Measurements from ENCODE around the gene MAP4K4. TPM values are rescaled to one million over a fixed set of nuclear protein-coding genes. Genes with fewer than 3 reads are reported as not detected.

The MAP4K4 gene
- polyA plus RNA-seq, 3 donors = 75.5 to 81.3 (median 78.3) TPM

GRCh38 chr2:101858246-101858645, 160.7 kb downstream of the MAP4K4 start:
- no peak for DNase-seq (ENCODE audit: low read depth in 3 of 3, low spot score in 2 of 3)

- DNase-seq (ENCODE audit: low read depth in 3 of 3, low spot score in 2 of 3) = no peak
Measured at GRCh38 chr2:101858910-101859309, 161.4 kb downstream of the MAP4K4 start.

- DNase-seq (ENCODE audit: low read depth in 3 of 3, low spot score in 2 of 3) = no peak
Measured at GRCh38 chr2:101859604-101860003, 162.1 kb downstream of the MAP4K4 start.

GRCh38 chr2:101860157-101860556, 162.7 kb downstream of the MAP4K4 start:
- DNase-seq (ENCODE audit: low read depth in 3 of 3, low spot score in 2 of 3) = no peak

GRCh38 chr2:101860782-101861181, 163.3 kb downstream of the MAP4K4 start:
- DNase-seq (ENCODE audit: low read depth in 3 of 3, low spot score in 2 of 3) = no peak

- no peak for DNase-seq (ENCODE audit: low read depth in 3 of 3, low spot score in 2 of 3)
Measured at GRCh38 chr2:101861382-101861781, 163.9 kb downstream of the MAP4K4 start.

GRCh38 chr2:101863534-101863933, 166.0 kb downstream of the MAP4K4 start:
- no peak for DNase-seq (ENCODE audit: low read depth in 3 of 3, low spot score in 2 of 3)

- DNase-seq (ENCODE audit: low read depth in 3 of 3, low spot score in 2 of 3) = no peak
Measured at GRCh38 chr2:101864426-101864825, 166.9 kb downstream of the MAP4K4 start.

GRCh38 chr2:101868525-101868924, 171.0 kb downstream of the MAP4K4 start:
- DNase-seq (ENCODE audit: low read depth in 3 of 3, low spot score in 2 of 3) = no peak

GRCh38 chr2:101869527-101869926, 172.0 kb downstream of the MAP4K4 start:
- DNase-seq (ENCODE audit: low read depth in 3 of 3, low spot score in 2 of 3) = no peak

GRCh38 chr2:101870444-101870843, 172.9 kb downstream of the MAP4K4 start:
- DNase-seq (ENCODE audit: low read depth in 3 of 3, low spot score in 2 of 3) = no peak

- DNase-seq (ENCODE audit: low read depth in 3 of 3, low spot score in 2 of 3) = no peak
Measured at GRCh38 chr2:101871480-101871879, 174.0 kb downstream of the MAP4K4 start.

- DNase-seq (ENCODE audit: low read depth in 3 of 3, low spot score in 2 of 3) = no peak
Measured at GRCh38 chr2:101872480-101872879, 175.0 kb downstream of the MAP4K4 start.

- no peak for DNase-seq (ENCODE audit: low read depth in 3 of 3, low spot score in 2 of 3)
Measured at GRCh38 chr2:101873543-101873942, 176.0 kb downstream of the MAP4K4 start.

- no peak for DNase-seq (ENCODE audit: low read depth in 3 of 3, low spot score in 2 of 3)
Measured at GRCh38 chr2:101874069-101874468, 176.6 kb downstream of the MAP4K4 start.

- DNase-seq (ENCODE audit: low read depth in 3 of 3, low spot score in 2 of 3) = no peak
Measured at GRCh38 chr2:101879466-101879865, 182.0 kb downstream of the MAP4K4 start.

GRCh38 chr2:101881131-101881530, 183.6 kb downstream of the MAP4K4 start:
- DNase-seq (ENCODE audit: low read depth in 3 of 3, low spot score in 2 of 3) = no peak

- no peak for DNase-seq (ENCODE audit: low read depth in 3 of 3, low spot score in 2 of 3)
Measured at GRCh38 chr2:101882769-101883307, 185.3 kb downstream of the MAP4K4 start.

GRCh38 chr2:101883860-101884259, 186.4 kb downstream of the MAP4K4 start:
- DNase-seq (ENCODE audit: low read depth in 3 of 3, low spot score in 2 of 3) = no peak

- no peak for DNase-seq (ENCODE audit: low read depth in 3 of 3, low spot score in 2 of 3)
Measured at GRCh38 chr2:101884423-101884822, 186.9 kb downstream of the MAP4K4 start.

GRCh38 chr2:101887328-101887727, 189.8 kb downstream of the MAP4K4 start:
- no peak for DNase-seq (ENCODE audit: low read depth in 3 of 3, low spot score in 2 of 3)

GRCh38 chr2:101889460-101890098, 192.1 kb downstream of the MAP4K4 start:
- DNase-seq (ENCODE audit: low read depth in 3 of 3, low spot score in 2 of 3) = no peak

- no peak for DNase-seq (ENCODE audit: low read depth in 3 of 3, low spot score in 2 of 3)
Measured at GRCh38 chr2:101892377-101892776, 194.9 kb downstream of the MAP4K4 start.

Measured in right renal cortex interstitium (tissue), 3 donors.